Retinal pigment epithelial cell (primary cell): ENCODE results near the gene MAGI2.
"Not testable (repeated sequence)": the region's sequence is repeated elsewhere in the genome, so short reads cannot be mapped to it uniquely, and the experiment has no call there.

ENCODE experiments used
- DNase-seq: peaks from one replicate; pipeline ENCODE4 v3.0.0-alpha.2; 2010; ENCODE audit warnings: low read depth
- H3K4me3 ChIP-seq: 2 replicates; pipeline ENCODE4 v1.5.1; 2011; ENCODE audit warnings: mild to moderate bottlenecking, low read length, control low read depth, moderate library complexity
- CTCF ChIP-seq: conservative IDR thresholded peaks from 2 replicates; pipeline ENCODE4 v1.5.1; 2011; ENCODE audit warnings: low read depth, low read length, control low read depth, inconsistent platforms

MAGI2 gene

GRCh38 chr7:79036356-79036755, 417.1 kb downstream of the MAGI2 start:
- no peak for TF ChIP-seq CTCF
- no peak overlapping the region for H3K4me3 ChIP-seq
- no peak for DNase-seq

GRCh38 chr7:79035858-79036257, 417.6 kb downstream of the MAGI2 start:
- H3K4me3 ChIP-seq, result no peak overlapping the region
- no peak for DNase-seq
- TF ChIP-seq CTCF, result no peak

GRCh38 chr7:79034730-79035129, 418.7 kb downstream of the MAGI2 start:
- no peak for TF ChIP-seq CTCF
- DNase-seq, result no peak
- no peak overlapping the region for H3K4me3 ChIP-seq

- DNase-seq, H3K4me3 ChIP-seq: not testable (repeated sequence)
Observed at GRCh38 chr7:79019711-79020110, 433.8 kb downstream of the MAGI2 start.

DNA sequence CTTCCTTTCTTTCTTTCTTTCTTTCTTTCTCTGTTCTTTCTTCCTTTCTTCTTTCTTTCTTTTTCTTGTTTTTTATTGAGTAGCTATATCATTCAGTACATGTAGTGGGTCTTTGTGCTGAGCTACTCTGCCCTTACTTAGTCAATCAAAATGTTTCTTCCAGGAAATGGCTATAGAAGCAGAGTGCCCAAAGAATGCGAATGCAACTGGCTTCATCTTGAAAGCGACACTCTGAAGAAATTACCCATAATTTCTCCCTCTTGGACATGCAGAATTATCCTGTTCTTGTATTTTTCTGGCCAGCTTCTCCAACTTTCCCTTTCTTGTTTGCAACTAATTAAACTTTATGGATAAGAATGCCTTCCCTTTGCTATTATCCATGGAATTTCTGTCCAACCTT, 441.5 kb downstream of the MAGI2 start:
- TF ChIP-seq CTCF, result no peak
- no peak overlapping the region for H3K4me3 ChIP-seq
- no peak for DNase-seq

DNA sequence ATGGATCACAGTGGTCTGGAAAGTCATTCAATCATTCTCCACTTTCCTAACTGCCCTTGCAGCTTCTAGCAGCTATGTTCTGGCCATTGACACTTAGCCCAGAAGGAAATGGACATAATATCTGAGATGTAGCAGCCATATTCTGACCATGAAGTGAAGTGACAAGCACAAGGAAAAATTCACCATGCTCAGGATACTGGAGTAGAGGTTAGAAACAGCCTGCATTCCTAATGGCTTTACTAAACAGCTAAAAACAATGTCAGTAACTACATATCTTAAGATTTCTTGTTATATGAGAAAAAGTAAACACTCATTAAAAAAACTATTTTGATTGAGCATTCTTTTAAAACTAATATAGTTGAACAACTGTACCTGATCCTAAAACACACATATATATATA, 443.8 kb downstream of the MAGI2 start:
- DNase-seq, result no peak
- TF ChIP-seq CTCF, result no peak
- H3K4me3 ChIP-seq, result no peak overlapping the region

DNA sequence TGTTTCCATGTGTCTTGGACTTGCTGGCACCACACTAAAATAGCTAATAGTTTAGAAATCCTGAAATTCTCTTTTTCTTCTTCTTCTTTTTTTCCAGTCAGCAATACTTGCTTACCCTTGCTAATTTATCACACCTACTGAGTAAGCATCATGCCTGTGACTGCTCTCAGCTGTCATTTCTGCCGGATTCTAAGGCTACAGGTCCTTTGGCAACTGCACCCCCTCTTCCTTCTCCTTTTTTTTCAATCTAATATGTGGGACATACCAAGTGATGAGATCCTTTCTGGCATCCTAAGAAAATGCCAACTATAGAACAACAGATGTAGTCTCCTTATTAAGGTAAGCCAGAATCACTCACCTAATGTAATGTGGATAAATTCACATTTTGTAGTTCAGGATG, 444.7 kb downstream of the MAGI2 start:
- no peak overlapping the region for H3K4me3 ChIP-seq
- TF ChIP-seq CTCF, result no peak
- DNase-seq, result no peak

GRCh38 chr7:78996013-78996412, 457.5 kb downstream of the MAGI2 start:
- no peak overlapping the region for H3K4me3 ChIP-seq
- TF ChIP-seq CTCF, result no peak

More at GRCh38 chr7:78996013-78996412, 457.5 kb downstream of the MAGI2 start:
- no peak for DNase-seq
